MCF 10A (cell line): ENCODE results near the gene ZNF343. TPM values are rescaled to one million over a fixed set of nuclear protein-coding genes. Genes with fewer than 3 reads are reported as not detected.

Experiments
- BruUV-seq: library from RNA; stranded (reverse); fragments of 400-500 nt; replicated peaks from 2 replicates; lab custom pipeline; 2021; lab: Mats Ljungman, UMichigan
- CTCF ChIA-PET: fragments of 300-600 bp; sonication (Branson Sonifier 250); formaldehyde crosslinking; extraction: SDS; loops from one replicate; lab custom pipeline; 2021; ENCODE audit warnings: antibody characterized with exemption, inconsistent platforms; lab: Yijun Ruan, JAX
- POLR2A ChIA-PET: fragments of 300-600, 350-650 bp; sonication (Branson Sonifier 250); formaldehyde crosslinking; extraction: SDS; loops from one replicate; lab custom pipeline; 2020; ENCODE audit warnings: antibody characterized with exemption, inconsistent platforms; lab: Yijun Ruan, JAX
- DNase-seq: peaks from one replicate; pipeline ENCODE4 v3.0.0-alpha.2; 2018; ENCODE audit not compliant: unreplicated experiment
- H3K27ac Mint-ChIP-seq: one replicate; pipeline ENCODE4 v1.8.0; 2022; ENCODE audit warnings: mild to moderate bottlenecking, low read depth, mixed read lengths; ENCODE audit not compliant: unreplicated experiment
- H3K27me3 Mint-ChIP-seq: one replicate; pipeline ENCODE4 v1.8.0; 2022; ENCODE audit warnings: mixed read lengths; ENCODE audit not compliant: insufficient read depth, unreplicated experiment
- H3K36me3 Mint-ChIP-seq: one replicate; pipeline ENCODE4 v1.8.0; 2022; ENCODE audit warnings: mild to moderate bottlenecking, moderate library complexity, mixed read lengths; ENCODE audit not compliant: insufficient read depth, unreplicated experiment
- H3K4me1 Mint-ChIP-seq: one replicate; pipeline ENCODE4 v1.8.0; 2022; ENCODE audit warnings: mixed read lengths; ENCODE audit not compliant: insufficient read depth, unreplicated experiment
- H3K4me3 Mint-ChIP-seq: one replicate; pipeline ENCODE4 v1.8.0; 2022; ENCODE audit warnings: mild to moderate bottlenecking, moderate library complexity, mixed read lengths; ENCODE audit not compliant: unreplicated experiment
- H3K9me3 Mint-ChIP-seq: one replicate; pipeline ENCODE4 v1.8.0; 2022; ENCODE audit warnings: mixed read lengths; ENCODE audit not compliant: unreplicated experiment
- intact Hi-C: fragments of 100-400 bp; cut with micrococcal nuclease; formaldehyde crosslinking; loops from 2 replicates; pipeline ENCODE4 v1.14.1; 2022
- total RNA-seq: library from RNA; stranded (reverse); gene quantifications from 2 replicates; pipeline ENCODE4 v1.2.3, GENCODE V29; 2022
- TF ChIP-seq, protein P1 (sequence below): fragments of 200-600 bp; IDR thresholded peaks from one replicate; pipeline ENCODE4 v1.8.0; 2022; ENCODE audit warnings: antibody characterized with exemption, mild to moderate bottlenecking; ENCODE audit not compliant: unreplicated experiment

ZNF343 gene
- total RNA-seq, 1 experiment from 2014 or later: 16.6 TPM

DNA sequence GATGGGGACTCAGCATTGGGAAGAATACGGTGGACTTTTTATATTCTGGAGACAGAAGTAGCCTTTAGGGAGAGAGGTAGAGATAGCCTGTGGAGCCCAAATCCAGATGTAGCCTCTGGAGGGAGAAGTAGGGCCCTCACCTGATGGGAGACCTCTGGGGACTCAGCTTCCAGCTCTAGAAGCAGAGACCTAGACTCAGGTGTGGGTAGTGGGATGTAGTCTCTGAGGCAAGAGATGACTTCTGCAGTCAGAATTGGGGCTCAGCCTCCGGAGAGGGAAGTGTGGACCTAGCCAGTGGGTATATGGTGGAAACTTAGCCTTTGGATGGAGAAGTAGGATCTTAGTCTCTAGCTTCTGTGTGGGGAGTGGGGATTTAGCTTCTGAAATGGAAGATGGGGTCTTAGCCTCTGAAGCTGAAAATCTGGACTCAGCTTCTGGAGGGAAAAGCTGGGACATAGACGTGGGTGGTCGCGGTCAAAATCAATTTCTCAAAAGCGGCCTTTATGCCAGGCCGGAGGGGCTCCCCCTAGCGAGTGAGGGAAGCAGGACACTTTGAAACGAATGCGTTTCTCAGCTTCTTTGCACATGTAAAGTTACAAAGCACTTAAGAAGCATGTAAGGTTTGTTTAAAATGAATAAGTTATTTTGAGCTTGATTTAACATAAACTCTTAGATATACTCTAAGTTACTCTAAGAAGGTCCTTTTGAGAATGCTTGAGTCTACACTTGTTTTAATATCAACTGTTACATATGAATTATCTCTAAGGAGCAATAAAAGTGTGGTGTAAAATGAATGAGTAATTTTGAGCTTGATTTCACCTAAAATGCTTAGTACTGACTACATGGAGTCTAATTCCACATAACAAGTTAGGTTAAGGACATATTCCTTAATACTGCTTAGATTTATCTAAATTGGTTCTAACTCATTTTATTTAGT is 12.9 kb upstream of the ZNF343 start:
- POLR2A ChIA-PET: interaction anchor here (0.8 to 3.7 kb wide), 8 partner anchors 13 to 131 kb away, joined by 3 to 24 read pairs (median 6); partner anchors contain the start of genes NOP56, SNRPB and ZNF343
- Mint-ChIP-seq H3K27ac (no peak overlapping the region), H3K27me3 (no peaks in the 10 kb centered on the region), H3K4me1 (no peaks in the 10 kb centered on the region), H3K4me3 (no peak overlapping the region), H3K9me3 (no peaks in the 10 kb centered on the region), H3K36me3 (no peaks in the 10 kb centered on the region)
- no TSS peak for BruUV-seq
- TF ChIP-seq, protein P1, sequence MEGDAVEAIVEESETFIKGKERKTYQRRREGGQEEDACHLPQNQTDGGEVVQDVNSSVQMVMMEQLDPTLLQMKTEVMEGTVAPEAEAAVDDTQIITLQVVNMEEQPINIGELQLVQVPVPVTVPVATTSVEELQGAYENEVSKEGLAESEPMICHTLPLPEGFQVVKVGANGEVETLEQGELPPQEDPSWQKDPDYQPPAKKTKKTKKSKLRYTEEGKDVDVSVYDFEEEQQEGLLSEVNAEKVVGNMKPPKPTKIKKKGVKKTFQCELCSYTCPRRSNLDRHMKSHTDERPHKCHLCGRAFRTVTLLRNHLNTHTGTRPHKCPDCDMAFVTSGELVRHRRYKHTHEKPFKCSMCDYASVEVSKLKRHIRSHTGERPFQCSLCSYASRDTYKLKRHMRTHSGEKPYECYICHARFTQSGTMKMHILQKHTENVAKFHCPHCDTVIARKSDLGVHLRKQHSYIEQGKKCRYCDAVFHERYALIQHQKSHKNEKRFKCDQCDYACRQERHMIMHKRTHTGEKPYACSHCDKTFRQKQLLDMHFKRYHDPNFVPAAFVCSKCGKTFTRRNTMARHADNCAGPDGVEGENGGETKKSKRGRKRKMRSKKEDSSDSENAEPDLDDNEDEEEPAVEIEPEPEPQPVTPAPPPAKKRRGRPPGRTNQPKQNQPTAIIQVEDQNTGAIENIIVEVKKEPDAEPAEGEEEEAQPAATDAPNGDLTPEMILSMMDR: peak; percentile 68
- intact Hi-C loops: no loop called here
- peak; percentile 50 for DNase-seq
- CTCF ChIA-PET: interaction anchor here (0.5 to 5.4 kb wide), 56 partner anchors 8 to 1930 kb away, joined by 3 to 76 read pairs (median 4); partner anchors contain the start of genes IDH3B, NOP56, SNRPB and TMC2

DNA sequence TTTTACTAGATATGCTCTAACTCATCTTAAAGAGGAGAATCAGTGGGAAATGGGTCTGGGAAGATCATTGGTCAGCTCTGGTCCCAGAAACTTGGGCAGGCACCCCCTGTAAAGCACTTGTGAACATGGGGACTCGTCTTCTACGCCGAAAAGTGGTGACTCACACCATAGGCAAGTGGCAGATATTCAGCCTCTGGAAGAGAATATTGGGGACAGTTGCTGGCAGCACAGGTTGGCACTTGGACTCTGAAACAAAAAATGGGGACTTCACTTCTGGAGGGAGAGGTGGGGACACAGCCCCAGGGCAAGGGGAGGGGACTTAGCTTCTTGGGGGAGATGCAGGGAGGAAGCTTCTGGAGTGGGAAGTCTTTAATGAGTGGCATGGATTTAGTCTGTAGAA is 11.9 kb upstream of the ZNF343 start:
- no TSS peak for BruUV-seq
- ChIA-PET CTCF (interaction anchor here (0.6 to 5.4 kb wide), 9 partner anchors 7 to 1929 kb away, joined by 3 to 76 read pairs (median 3); no protein-coding TSS in a partner anchor), POLR2A (interaction anchor here (1.0 to 1.6 kb wide), 2 partner anchors 11 to 131 kb away, joined by 4 to 7 read pairs; partner anchors contain the start of gene NOP56)
- Mint-ChIP-seq H3K9me3 (no peaks in the 10 kb centered on the region), H3K36me3 (no peaks in the 10 kb centered on the region), H3K27ac (no peak overlapping the region), H3K4me3 (no peak overlapping the region), H3K4me1 (no peaks in the 10 kb centered on the region), H3K27me3 (no peaks in the 10 kb centered on the region)
- intact Hi-C loops: no loop called here
- DNase-seq: no peak
- TF ChIP-seq, protein P1: no peak

DNA sequence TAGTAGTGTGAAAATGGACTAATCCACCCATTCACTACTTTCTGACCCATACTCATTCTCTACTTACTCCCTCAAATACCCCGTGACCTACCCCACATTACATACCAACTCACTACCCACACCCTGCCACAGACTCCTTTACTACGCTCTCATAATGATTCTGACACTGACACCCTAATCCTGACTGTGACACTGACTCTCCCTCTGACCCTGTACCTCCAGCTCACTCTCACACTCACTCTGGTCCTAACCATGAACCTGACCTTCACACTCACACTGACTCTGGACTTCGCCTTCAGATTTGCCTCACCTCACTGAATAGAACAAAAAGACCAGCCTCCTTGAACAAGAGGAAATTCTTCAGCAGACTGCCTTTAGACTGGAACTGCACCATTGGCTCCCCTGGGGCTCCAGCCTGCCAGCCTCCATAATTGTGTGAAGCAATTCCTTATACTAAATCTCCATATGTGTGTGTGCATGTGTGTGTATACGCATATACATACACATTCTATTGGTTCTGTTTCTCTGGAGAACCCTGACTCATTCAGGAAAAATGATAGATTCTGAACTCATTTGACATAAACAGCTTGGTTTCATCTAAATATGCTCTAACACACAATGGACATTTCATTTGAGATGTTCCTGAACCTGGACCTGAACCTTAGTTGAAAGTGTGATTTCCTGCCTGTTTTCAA is 10.5 kb upstream of the ZNF343 start:
- H3K27ac Mint-ChIP-seq: no peak overlapping the region
- CTCF ChIA-PET: interaction anchor here (0.6 to 1.6 kb wide), 3 partner anchors 43 to 1043 kb away, joined by 3 to 5 read pairs (median 3); no protein-coding TSS in a partner anchor
- H3K9me3 Mint-ChIP-seq: no peaks in the 10 kb centered on the region
- TF ChIP-seq, protein P1: no peak
- H3K4me3 Mint-ChIP-seq: no peak overlapping the region
- no peak for DNase-seq
- BruUV-seq: no TSS peak
- no peaks in the 10 kb centered on the region for H3K4me1 Mint-ChIP-seq
- no peaks in the 10 kb centered on the region for H3K36me3 Mint-ChIP-seq
- no peaks in the 10 kb centered on the region for H3K27me3 Mint-ChIP-seq
- POLR2A ChIA-PET: interaction anchor here (1.0 to 1.6 kb wide), 2 partner anchors 10 to 133 kb away, joined by 4 to 7 read pairs; partner anchors contain the start of gene NOP56
- intact Hi-C loops: no loop called here
